RKO (cell line): ENCODE data around the gene HAUS8.
A peak's percentile ranks its signal among the peaks of the same experiment; 100 is the strongest.
"Not testable (repeated sequence)": the region's sequence is repeated elsewhere in the genome, so short reads cannot be mapped to it uniquely, and the experiment has no call there.

Source experiments
- DNase-seq: peaks from one replicate; pipeline ENCODE4 v3.0.0-alpha.2; 2016; ENCODE audit warnings: low spot score

HAUS8 gene

GRCh38 chr19:17035842-17036424, 39.3 kb downstream of the HAUS8 start:
- no peak for DNase-seq

DNA sequence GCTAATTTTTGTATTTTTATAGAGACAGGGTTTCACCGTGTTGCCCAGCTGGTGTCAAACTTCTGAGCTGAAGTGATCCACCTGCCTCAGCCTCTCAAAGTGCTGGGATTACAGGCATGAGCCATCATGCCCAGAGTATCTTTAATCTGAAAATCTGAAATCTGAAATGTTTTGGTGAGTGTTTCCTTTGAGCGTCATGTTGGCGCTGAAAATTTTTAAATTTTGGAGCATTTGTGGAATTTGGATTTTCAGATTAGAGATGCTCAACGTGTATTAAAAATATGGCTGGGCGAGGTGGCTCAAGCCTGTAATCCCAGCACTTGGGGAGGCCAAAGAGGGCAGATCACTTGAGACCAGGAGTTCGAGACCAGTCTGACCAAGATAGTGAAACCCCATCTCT, 43.5 kb downstream of the HAUS8 start:
- DNase-seq = no peak

DNA sequence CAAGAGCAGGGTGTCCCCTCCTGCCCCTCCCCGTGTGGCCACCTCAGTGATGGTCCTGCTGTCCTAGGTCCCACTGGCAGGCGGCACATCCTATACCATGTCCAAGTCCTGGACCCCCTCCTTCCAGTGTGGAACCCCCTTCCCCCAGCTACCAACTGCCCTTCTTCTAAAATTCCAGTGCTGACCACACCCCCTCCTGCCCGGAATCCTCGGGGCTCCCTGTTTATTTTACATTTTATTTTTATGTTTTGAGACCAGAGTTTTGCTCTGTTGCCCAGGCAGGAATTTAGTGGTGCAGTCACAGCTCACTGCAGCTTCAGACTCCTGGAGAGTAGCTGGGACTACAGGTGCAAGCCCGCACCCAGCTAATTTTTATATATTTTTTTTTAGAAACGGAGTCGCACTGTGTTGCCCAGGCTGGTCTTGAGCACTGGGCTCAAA, 47.7 kb downstream of the HAUS8 start:
- DNase-seq = no peak

GRCh38 chr19:17026706-17027534, 48.3 kb downstream of the HAUS8 start, which contains the start of gene CPAMD8:
Gene CPAMD8 (minus strand): TSS chr19:17026810. CDS start chr19:17026642, 168 bp downstream.
- DNase-seq = no peak

GRCh38 chr19:17025991-17026658, 49.1 kb downstream of the HAUS8 start:
- DNase-seq = no peak

GRCh38 chr19:17025361-17025760, 49.9 kb downstream of the HAUS8 start:
- DNase-seq = no peak

GRCh38 chr19:17024941-17025340, 50.3 kb downstream of the HAUS8 start:
- not testable (repeated sequence) for DNase-seq

- DNase-seq = no peak
Observed at GRCh38 chr19:17023805-17024204, 51.4 kb downstream of the HAUS8 start.

DNA sequence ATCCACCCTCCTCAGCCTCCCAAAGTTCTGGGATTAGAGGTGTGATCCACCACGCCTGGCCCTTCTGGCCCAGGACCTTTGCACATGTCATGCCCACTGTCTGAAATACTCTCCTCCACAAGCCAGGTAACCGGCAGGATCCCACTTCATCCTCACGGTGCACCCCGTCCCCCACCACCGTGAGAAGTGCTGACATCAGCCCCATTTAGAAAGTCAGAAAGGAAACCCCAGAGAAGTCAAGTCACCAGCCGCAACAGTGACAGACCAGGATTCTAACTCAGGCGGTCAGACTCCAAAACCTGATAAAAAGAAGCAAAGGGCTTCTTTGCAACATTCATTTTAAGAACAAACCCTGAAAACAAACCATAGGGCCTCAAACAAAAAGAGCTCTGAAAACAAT, 52.5 kb downstream of the HAUS8 start:
- no peak for DNase-seq

DNA sequence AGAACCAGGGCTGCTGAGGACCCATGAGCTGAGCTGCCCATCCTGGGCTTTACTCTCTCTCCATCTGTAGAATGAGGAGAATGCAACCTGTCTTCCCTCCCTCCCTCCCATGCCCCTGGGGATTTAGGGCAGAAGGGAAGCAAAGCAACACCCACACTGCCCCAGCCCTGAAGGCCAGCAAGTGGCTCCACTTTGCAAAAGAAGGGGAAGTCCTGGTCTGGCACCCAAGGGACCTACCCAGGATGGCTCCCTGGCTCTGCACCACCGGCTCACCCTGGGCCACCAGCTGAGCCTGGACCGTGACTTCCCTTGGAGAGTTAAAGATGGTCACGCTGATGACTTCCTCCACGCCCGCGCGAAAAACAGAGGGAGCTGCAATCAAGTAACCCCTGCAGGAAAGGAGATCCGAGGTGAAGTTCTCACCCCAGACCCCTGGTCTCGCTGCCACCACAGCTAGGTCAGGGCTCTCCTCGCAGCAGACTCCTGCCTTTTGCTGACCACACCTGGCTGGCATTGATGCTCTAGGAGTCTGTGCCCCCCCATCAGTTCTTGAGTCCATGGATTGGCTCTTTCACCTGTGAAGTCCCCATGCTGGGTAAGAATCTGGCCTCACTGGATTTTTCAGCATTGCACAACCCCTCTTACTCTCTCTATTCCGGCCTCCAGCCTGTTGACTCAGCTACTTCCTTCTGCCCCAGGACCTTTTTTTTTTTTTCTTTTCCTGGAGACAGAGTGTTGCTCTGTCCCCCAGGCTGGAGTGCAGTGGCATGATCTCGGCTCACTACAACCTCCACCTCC, 53.3 kb downstream of the HAUS8 start:
- DNase-seq = no peak

DNA sequence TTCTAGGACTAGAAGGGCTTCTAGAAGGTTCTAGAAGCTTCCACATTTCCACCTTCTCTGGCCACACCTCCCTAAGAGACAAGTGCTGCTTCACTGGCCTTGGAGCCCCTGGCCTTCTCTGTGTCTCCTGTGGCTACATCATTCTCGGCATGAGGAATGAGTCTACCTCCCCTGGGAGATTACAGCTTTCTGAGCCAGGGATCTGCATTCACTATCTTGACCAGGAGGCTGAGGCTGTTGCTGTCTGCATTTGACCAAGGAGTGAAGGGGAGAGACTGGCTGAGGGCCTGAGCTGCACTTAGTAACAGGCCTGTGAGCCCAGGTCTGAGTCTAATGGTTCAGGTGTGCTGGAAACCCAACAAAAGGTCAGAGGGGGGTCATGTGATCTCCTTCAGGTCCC, 53.9 kb downstream of the HAUS8 start:
- DNase-seq = no peak

- peak; percentile 20 for DNase-seq
Observed at GRCh38 chr19:17020823-17021222, 54.4 kb downstream of the HAUS8 start.

GRCh38 chr19:17020385-17020784, 54.9 kb downstream of the HAUS8 start:
- no peak for DNase-seq

- not testable (repeated sequence) for DNase-seq
Observed at GRCh38 chr19:17014212-17014861, 60.9 kb downstream of the HAUS8 start.

DNA sequence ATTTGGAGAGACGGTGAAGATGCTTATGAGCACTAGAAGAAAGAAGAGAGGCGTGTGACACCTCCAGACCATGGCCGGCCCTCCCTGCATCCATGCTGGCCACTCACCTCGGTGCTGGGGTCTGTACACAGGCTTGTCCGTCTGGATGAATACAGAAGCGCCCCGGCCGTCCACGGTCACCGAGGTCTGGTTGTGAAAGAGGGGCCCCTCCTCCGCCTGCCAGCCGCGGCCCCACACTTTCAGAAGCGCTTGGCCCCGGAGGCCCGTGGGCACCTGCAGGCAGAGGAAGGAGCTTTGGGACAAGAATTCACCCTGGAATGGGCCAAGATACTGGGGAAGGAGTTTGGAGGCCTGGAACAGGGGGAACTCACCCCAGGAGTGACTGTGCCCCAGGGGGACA, 63.8 kb downstream of the HAUS8 start:
- DNase-seq = no peak

DNA sequence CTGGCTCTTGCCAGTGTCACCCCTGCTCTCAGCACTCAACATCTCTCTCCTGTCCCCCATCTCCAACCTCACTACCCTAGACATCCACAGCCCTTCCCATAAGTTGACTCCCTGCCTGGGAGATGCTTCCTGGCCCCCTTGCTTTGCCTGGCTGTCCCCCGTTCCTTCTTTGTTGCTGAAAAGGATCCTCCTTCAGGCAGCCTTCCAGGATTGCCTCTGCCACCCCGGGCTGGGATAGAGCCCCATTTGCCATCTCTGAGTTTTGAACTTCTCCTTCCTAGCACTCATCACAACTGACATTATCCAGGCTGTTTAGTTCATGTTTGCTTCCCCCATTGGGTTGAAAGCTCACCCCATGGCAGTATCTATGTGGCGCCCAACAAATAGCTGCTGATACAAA, 68.7 kb downstream of the HAUS8 start:
- no peak for DNase-seq

- DNase-seq = no peak
Observed at GRCh38 chr19:17005000-17005399, 70.3 kb downstream of the HAUS8 start.

DNA sequence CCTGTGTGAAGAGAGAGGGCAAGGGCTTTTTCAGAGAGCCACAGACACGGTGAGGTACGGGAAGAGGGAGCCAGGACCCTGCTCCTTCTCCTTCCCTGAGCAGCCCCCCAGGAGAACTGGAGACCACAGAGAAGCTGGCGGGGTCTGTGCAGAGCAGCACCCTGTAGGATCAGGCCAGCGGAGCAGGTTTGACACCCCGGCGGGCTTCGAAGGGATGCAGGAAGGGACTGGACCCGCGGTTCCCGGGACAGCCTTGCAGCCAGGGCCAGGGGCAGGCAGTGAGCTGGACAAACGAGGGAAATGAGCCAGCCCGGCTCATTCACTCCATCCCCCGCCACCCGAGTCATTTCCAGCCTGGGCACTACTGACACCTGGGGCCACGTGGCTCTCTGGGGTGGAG, 70.9 kb downstream of the HAUS8 start:
- no peak for DNase-seq

- DNase-seq = no peak
Observed at GRCh38 chr19:17002455-17002854, 72.8 kb downstream of the HAUS8 start.

DNA sequence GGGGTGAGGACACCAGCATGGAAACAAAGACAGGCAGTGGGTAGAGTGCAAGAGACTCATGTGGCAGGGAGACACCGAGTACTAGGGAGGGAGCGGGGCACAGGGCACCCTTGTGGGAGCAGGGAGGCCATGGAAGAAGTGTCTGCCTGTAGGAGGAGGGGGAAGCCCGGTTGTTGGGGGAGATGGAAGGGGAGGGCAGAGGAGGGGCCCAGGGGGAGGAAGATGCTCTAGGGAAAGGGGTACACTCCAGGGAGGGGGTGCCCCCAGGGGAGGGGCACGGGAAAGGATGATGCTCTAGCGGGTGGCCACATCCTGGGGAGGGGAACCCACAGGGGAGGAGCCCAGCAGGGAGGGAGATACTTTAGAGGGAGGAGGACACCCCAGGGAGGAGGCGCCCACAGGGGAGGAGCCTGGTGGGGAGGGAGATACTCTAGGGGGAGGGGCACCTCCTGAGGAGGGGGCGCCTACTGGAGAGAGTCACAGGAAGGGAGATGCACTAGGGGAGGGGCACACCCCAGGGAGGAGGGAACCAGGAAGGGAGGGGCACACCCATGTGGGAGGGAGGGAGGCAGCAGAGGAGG, 73.6 kb downstream of the HAUS8 start:
- DNase-seq = no peak
